GM12801 (cell line): ENCODE measurements around the gene ARL5C.

ENCODE experiments used
- CTCF ChIP-seq: IDR thresholded peaks from one replicate; pipeline ENCODE4 v1.5.1; 2011; ENCODE audit warnings: control low read depth; ENCODE audit not compliant: insufficient read length; ENCODE audit errors: extremely low read depth

The ARL5C gene

GRCh38 chr17:39181303-39181702 lies 15.3 kb upstream of the ARL5C start:
- TF ChIP-seq CTCF, result no peak

- no peak for TF ChIP-seq CTCF
These were observed 12.6 kb upstream of the ARL5C start for GRCh38 chr17:39178536-39178935.

GRCh38 chr17:39177256-39177655 lies 11.3 kb upstream of the ARL5C start:
- TF ChIP-seq CTCF, result no peak

GRCh38 chr17:39175695-39176093 lies 9.7 kb upstream of the ARL5C start:
- TF ChIP-seq CTCF, result no peak

- no peak for TF ChIP-seq CTCF
These were observed 9.1 kb upstream of the ARL5C start for GRCh38 chr17:39174920-39175694.

- TF ChIP-seq CTCF, result no peak
These were observed 7.7 kb upstream of the ARL5C start for GRCh38 chr17:39173526-39174274.

GRCh38 chr17:39173080-39173479 lies 7.1 kb upstream of the ARL5C start:
- no peak for TF ChIP-seq CTCF
